ENCODE data around the gene LRRC14B.

LRRC14B gene

DNA sequence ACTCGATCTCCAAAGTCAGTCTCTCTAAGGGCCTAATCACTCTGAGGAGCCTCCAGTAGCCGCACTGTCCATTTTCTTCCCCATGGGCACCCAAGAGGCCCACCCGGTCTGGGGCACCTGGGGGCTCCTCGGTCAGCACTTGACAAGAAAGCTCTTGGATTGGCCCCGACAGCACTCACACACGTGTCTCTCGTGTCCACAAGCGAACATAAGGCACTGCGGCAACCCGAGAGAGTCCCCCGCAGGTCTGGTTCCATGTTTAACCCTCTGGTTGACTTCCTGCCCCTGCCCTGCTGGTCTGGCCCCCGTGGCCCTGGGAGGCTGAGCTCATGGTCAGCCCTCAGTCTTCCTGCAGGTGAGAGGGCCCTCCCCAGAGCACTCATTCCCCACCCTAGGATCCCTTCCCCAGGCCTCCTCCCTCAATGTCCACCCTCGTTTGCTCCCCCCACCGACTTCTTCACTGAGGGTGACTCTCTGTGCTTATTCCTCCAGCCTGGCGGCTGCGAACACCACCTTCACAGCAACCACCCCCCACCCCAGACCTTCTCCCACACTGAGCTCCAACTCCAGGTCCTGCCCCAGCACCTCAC is 16.3 kb upstream of the LRRC14B start:
- no peak for DNase-seq (ENCODE audit: low read depth in 2 of 2)

DNA sequence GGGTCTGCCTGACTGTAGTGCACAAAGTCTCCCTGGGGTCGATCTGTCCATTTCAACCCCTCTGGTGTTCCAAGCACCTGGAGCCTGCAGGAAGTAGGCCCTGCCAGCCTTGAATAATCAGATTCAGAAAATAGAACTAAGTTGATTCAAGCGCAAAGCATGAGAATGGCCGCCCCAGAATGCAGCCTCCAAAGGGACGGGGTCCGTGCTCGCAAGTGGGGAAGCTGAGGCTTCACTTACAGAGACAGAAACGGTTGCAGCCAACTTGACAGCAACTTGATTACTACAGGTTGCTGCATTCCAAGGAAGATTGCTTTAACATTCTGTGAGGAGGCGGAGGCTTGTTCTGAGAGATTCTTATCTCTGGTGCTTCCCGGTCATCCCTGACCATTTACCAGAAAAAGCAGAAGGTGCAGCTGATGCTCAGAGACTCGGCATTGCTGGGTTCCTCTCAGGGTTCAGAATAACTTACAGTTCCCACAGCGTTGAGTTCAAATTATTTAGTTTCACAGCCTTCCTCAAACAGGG is 14.9 kb upstream of the LRRC14B start:
- DNase-seq (ENCODE audit: low read depth in 2 of 2), result no peak

DNA sequence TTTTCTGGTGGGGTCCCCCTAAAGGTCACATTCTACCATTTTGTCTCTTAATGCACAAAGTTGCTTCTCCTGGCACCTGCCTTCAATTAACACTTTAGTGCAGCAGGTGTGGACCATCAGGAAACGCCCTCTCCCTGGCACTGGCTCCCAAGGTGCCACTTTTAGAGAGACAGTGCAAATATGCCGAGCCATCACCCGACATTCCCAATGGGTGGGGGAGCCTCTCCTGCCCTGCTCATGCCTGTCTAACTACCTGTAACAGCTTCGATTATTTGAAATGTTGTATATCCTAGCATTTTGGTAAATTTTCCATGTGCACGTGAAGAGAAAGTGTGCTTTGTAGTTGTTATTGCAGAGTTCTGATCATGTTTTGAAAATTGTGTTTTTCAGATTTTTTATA is 13.2 kb upstream of the LRRC14B start:
- no peak for DNase-seq (ENCODE audit: low read depth in 2 of 2)

DNA sequence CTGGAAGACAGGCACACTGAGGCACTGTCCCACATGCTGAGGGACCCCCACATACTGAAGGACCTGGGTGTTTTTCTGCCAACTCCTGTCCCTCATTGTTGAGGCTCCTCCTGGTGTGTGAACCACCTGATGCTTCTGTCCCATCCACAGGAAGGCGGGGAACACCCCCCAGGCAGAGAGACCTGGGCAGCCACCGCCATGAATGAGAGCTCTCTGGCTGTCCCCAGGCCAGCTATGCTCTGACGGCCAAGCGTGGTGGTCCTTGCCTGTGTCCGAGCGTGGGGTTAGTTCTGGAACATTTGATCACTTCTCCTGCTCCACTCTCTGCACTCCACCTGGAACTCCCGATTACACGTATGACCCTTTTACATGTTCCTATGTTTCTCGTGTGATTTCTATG is 11.9 kb upstream of the LRRC14B start:
- no peak for DNase-seq (ENCODE audit: low read depth in 2 of 2)

DNA sequence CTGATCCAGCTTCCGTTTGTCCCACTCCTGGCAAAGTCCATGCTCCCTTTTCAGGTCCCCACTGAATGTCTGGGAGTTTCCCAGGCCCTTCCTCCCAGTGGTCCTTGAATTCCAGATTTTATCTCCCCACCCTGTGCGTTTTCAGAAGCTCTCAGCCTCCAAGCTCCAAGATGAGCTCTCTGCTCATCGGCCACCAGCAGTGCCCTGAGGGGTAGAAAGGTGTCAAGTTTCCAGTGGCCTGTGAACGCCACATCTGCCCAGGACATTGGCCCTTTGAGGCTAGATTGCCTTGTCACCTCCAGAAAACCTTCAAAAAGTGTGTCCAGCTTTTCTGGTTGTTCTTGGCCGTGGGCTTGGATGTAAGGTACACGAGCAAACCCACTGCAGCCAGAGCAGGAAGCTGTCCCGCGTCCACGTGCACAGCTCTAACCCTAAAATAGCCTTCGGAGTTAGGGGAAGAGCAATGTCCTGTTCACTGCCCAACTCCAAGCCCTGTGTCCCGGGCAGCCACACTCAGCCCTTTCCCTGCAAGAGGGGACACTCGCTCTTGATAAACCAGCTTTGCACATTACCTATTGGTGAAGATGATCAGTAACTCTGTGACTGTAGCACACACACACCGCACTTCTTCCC is 10.9 kb upstream of the LRRC14B start:
- DNase-seq (ENCODE audit: low read depth in 2 of 2), result no peak

DNA sequence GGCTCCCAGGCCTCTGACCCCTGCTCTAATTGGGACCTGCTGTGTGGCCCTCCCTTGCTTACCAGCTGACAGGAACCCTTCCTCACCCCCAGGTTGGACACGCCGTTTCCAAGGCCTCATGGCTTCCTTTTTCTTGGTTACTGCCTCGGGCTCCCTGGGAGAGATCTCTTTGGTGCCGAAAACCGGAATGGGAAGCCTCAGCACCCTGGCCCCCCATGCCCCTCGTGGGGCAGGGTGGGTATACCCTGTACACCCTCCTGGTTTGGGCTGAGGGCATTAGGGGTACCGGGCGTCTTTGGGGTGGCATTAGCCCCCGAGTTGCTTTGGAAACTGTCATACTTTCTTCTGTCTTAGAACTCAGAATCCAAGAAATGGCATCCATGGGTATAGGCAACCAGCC is 10.1 kb upstream of the LRRC14B start:
- DNase-seq (ENCODE audit: low read depth in 2 of 2), result no peak

DNA sequence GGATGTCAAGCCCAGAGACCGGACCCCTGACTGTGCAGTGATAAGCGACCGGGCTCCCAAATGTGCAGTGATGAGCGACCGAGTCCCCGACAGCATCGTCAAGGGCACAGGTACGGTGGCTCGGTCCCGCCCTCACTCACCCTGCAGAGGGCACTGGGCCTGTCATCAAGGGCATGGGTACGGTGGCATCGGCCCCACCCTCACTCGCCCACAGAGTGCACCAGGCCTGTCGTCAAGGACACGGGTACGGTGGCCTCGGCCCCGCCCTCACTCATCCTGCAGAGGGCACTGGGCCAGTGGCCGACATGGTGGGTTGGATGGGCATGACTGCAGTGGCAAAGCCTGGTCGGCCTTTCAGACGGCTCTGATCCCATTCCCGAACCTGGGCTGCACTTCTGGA is 9.7 kb upstream of the LRRC14B start:
- no peak for DNase-seq (ENCODE audit: low read depth in 2 of 2)

DNA sequence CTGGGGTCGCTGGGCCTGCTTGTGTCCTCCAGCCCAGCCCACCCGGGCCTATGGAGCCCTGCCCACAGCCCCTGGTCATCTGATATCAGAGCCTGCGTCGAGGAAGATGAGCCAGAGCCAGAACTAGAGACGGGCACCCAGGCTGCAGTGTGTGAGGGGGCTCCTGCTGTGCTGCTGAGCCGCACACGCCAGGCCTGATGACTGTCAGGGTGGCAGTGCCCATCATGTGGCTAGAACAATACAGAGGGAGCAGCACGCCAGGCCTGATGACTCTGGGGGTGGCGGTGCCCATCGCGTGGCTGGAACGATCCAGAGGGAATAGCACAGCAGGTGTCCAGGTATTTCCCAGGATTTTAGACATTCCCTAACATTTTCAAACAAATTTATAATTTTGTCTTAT is 9.2 kb upstream of the LRRC14B start:
- no peak for DNase-seq (ENCODE audit: low read depth in 2 of 2)

DNA sequence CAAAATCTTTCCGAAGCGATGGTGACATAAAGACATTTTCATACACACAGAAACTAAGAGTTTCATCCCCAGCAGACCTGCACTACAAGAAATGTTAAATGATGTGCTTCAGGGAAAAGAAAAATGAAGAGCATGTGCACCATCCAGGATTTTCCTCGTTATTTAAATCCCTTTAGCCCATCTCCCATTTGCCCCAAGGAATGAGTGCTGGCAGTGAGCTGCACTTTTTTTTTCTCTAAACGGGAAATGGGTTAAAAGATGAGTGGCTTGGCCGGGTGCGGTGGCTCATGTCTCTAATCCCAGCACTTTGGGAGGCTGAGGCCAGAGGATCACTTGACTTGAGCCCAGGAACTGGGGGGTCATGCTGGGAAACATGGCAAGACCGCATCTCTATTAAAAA is 6.8 kb upstream of the LRRC14B start:
- DNase-seq (ENCODE audit: low read depth in 2 of 2), result no peak

DNA sequence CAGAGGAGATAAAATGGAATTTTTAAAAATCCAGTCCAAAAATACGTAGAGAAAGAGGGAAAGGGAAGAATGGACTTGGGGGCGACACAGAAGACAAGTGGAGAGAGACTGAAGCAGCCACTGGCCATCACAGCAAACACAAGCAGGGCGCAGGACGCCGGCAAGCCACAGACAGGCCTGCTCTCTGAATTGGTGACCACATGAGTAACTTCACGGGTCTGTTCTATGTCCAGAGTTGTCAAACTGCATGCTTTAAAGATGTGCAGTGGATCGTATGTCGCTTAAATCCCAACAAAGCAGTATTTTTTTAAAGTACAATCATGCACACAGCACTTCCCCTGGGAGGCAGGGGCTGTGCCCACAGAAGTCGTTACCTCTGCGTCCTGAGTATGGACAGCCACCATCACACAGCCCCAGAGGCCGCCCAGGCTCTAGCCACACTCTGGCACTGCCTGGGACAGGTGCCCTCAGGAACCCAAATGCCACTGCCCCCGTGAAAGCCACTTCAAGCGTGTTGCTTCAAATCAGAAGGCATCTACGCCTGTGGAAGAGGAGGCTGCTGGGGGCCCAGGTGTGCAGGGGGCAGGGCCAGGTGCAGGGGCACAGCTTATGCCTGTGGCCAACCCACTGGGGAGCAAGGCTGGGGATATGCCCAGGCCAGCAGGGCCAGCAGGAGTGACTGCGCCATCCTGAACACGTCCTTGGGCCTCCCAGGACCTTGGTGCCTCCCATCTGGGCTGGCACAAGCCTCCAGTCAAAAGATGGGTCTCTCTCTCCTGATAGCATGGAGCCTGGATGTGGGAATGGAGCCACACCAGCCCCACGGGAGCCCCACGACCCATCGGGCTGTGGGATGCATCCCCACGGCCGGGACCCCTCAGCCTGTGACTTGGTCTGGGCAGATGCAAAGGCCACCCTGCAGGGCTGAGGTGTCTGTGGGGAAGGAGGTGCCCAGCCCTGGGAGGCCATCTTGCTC is 5.9 kb upstream of the LRRC14B start:
- DNase-seq (ENCODE audit: low read depth in 2 of 2), result no peak

DNA sequence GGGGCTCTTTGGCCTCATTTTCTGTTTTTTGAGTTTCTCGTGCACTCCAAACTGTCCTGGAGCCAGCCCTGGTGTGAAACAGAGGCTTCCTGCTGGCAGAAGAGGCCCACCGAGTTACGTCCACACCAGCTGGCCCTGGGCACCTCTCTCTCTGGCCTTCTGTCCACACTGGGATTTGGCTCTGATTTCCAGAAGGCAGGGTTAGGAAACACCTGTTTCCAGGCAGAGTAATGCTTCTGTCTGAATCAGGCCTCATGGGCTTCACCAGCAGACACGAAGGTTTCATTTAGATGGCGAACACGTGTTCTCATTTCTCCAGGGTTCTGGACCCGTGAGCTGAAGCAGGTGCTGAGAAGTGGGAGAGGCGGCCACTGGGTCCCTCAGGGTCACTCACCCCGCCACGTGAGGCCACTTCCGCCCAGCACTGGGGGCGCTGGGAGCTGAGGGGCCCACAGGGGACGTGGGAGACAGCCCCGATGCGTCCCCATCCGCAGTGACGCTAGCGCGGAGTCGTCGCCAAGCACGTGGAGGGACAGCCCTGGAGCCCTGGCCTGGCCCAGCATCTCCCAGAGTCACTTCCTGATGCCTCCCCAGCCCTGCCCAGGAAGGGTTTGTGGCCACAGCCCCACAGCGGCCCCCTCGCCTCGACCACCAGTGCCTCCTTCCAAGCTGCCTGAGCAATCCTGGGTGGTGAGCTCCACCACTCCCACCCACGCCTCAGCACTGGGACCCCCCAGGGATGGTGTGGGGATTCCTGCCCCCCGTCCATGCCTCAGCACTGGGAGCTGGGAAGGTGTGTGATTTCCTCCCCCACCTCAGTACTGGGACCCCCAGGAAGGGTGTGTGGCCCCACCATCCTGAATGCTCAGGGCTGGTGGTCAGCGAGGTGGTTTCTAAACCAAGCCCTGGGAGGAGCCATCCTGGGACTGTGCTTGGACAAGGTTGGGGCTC is 4.9 kb upstream of the LRRC14B start:
- no peak for DNase-seq (ENCODE audit: low read depth in 2 of 2)

DNA sequence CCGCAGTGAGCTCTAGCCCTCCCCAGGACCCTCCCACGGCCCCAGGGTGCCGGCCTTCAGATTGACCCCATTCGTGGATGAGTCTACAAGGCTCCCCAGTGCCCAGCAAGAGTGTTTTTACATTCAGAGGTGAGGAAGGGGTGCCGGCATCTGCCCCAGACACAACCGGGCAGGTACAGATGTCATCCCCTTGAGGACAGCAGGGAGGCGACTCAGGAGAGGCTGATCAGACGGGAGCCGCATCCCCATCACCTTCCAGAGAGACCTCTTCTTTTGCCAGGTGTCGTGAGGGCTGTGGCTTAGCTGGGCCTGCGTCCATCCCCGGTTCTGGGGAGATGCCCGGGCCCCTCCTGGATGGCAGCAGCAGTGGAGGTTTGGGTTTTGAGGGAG is 4.3 kb upstream of the LRRC14B start:
- DNase-seq (ENCODE audit: low read depth in 2 of 2), result no peak

DNA sequence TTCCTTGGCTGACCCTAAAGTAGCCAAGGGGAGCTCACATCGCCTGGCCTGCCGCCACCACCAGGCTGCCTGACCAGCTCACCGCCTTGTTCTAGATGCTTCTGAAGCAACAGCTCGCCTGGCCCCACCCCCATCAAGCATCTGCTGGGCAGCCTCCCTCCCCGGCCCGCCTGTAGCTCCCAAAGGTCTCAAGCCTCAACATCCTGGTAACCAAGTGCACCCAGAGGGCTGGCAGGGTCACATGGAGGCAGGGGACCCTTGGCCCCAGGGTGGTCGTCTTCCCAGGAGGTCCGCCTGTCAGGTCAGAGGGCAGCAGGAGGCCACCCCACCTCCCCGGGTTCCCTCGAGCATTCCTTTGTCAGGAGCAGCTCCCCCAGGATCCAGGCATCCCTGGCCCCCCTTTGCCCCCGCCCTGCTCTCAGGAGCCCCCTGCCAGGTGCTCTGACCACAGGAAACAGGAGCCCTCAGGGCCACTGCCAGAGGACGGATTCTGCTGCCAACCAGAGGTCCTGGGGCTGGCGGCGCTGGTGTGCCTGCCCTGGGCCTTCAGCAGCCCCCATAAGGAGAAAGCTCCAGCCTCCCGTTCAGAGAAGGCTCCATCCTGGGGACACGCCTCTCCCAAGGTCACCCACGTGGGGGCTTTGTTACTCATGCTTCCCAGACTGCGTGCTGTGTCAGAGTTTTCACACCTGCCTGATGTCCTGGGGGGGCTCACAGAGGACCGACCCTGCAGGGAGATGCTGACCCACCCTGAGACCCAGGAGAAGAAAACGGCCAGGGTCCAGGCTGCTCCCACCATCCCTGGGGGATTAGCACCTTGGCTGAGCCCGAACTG is 3.5 kb upstream of the LRRC14B start:
- no peak for DNase-seq (ENCODE audit: low read depth in 2 of 2)

DNA sequence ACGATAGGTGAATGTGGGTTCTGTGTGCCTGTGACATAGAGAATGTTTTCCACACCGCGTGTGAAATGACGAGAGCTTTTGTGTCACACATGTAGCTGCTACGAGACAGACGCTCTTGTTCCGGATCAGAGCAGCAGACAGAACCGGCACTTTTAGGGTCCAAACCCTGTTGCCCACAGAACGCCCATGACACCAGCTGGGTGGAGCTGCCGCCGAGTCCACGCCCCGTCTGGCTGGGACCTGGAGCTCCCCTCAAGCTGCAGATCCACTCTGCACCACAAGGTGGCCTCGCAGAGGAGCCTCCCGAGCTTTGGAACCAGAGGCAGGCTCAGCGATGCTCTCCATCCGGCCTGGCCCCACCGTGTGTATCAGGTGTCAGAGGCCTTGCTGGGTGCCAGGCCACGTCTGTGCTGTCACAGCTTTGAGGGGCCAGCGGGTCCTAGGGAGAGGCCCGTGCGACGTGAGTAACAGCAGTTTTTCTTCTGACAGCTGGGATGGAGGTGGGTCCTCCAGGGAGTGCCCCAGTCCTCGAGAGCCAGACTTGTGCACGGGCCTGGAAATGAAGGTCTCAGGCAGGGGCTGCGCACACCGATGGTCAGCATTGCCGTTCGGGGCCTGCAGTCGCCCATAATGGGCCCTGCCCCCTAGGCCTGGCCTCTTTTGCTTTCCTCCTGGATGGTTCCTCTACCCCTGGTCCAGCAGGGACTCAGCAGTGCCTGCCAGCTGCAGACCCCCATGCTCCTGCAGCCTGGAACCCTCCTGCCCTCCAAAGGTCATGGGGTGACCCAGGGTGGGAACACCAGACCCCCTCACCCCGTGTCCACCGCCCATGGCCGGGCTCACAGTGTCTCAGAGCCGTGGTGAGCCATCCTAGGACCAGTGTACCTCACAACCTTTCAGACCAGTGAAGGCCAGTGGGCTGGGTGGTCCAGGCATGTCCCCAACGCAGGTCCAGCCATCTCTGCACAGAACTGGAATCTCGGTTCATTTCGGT is 2.5 kb upstream of the LRRC14B start:
- peak; percentile 64 to 67 for DNase-seq (ENCODE audit: low read depth in 2 of 2)

DNA sequence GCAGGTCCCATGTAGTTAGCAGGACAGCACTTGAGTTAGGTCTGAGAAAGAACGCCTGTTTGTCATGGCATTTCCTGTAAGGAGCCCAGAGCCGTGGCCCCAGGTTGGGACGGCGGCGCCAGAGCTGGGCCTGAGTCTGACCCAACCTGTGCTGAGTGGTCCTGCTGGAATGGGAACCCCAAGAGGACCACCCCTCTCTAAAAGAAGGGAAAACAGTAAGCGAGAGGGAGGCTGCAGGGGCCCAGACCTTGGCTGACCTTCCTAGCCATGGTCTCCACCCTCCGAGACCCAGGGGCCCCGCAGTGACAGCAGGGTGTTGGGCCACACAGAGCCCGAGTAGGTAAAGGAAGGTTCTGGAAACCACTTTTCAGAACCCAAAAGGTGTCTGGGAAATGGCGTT is 1.8 kb upstream of the LRRC14B start:
- no peak for DNase-seq (ENCODE audit: low read depth in 2 of 2)

DNA sequence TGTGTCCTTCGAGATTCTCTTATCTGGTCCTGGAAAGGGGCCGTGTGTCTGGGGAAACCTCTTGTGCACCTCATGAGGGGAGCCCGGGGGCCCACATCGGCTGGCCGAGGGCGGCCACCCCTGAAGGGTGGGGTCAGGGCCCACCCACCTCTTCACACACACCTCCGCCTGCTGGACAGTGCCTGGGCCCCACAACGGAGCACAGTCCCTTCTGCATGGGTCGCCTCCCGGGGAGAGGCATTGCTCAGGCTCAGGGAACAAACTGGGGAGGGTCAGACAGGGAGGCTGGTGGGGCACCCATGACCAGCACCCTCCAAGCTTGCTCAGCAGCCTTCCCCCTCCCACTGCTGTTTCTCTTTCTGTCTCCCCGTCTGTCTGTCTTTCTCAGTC is 1.3 kb upstream of the LRRC14B start:
- DNase-seq (ENCODE audit: low read depth in 2 of 2), result no peak

DNA sequence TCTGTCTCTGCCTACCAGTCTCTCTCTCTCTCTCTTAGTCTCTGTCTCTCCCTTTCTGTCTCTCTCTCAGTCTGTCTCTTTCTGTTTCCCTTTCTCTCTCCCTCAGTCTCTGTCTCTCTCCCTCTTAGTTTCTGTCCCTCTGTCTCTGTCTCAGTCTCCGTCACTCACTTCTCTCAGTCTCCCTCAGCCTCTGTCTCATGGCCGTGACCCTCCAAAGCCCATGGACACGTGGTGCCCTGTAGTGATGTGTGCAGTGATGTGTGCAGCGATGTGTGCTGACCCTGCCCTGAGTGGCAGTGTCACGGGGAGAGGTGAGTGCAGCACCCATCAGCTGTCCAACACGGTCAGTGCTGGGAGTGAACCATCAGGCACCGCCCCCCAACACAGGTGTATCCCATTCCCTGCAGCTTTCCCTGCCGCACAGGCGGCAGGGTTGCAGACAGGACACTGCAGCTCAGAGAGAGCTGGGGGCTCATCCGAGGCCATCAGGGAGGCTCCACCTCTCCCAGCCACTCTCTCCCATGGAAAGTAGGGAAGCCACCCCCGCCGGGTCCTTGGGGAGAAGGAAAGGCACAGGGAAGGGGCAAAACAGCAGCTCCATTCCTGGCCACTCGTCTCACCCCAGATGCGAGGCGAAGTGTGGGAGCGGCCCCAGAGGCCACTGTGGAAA is 794 bp upstream of the LRRC14B start:
- no peak for DNase-seq (ENCODE audit: low read depth in 2 of 2)

DNA sequence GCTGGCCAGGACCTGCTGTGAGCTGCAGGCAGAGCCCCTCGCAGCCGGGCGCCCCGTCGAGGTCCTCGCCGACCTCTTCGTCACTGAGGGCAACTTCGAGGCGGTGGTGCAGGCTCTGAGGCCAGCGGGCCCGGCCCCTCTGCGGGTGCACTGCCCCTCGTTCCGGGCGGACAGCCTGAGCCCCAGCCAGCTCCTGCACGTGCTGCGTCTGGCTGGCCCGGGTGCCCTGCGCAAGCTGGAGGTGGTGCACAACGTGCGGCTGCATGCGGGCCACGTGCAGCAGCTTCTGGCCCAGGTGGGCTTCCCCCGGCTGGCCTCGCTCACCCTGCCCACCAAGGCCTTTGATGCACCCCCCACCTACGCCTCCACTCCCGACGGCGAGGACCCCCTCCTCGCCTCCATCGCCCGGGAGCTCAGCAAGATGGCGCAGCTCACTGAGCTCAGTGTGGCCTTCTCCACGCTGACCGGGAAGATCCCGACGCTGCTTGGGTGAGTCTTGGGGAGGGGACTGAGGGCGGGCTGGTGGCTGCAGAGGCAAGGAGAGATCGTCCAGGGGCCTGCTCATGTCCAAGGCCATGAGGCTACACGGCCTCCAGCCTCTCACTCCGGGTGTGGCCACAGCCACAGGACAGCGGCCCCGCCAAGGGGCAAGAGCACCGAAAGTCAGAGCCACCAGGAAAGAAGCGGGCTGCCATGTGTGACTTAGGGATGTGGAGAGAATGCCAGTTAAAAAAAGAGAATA is 825 bp downstream of the LRRC14B start:
- no peak for DNase-seq (ENCODE audit: low read depth in 2 of 2)

Measured in activated CD8-positive, alpha-beta memory T cell treated with anti-CD3 and anti-CD28 coated beads for 4 hours (primary cell).